ENCODE data around the gene BEND7. TPM values are rescaled to one million over a fixed set of nuclear protein-coding genes. Genes with fewer than 3 reads are reported as not detected.

The BEND7 gene
- total and polyA plus RNA-seq, 2 of the 8 experiments (the other 6 are each of a cell fraction or from before 2014, with no cell fraction given), result 1.9 to 8.2 TPM

DNA sequence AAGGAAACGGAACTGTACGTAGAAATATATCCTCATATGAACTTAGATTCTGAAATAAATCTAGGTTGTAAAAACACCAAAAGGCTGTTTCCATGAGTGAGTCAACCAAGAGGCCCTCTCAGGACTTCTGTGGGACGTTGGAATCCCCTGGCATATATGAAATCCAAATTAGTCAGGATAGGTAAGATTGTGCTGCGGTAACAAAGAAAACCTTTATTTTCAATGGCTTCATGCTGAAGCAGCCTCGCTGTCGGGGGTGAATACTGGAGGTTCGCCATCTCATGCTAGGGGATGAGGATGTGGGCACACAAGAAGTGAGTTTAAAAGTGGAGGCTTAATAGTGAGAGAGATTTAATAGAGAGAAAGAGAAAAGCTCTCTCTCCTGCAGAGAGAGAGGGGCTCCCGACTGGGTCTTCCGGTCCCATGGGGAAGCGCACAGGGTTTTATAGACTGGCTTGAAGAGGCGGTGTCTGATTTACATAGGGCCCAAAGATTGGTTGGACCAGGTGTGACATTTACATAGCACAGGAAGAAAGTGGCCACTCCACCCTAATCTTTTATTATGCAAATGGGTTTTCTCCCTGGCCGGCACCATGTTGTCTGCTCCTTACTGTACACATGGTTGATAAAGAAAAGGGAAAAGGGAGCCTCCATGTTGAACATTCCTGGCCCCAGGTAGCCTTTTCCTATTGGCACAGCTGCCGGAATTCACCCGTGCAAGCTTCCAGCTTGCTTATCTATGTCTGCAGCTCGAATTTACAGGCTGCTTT is 128.4 kb downstream of the BEND7 start:
- H4K8ac ChIP-seq (ENCODE audit: extremely low read depth, insufficient read depth, low read length), result no peak overlapping the region
- H3K79me2 ChIP-seq (ENCODE audit: control insufficient read depth in 1 of 2, insufficient read depth in 2 of 2, low read length in 2 of 2), result no peaks in the 10 kb centered on the region
- 83% methylated on average over 15 of the region's 15 CpGs; no CpG with 5 or more reads in 1 of the 2 experiments for WGBS, 2 experiments (ENCODE audit: extremely low coverage in 1 of 2, insufficient coverage in 1 of 2, insufficient read length in 1 of 2, insufficient replicate concordance in 2 of 2, low coverage in 1 of 2, low lambda C conversion rate in 2 of 2, missing lambda C conversion rate in 1 of 2)
- no peak overlapping the region for H4K5ac ChIP-seq (ENCODE audit: insufficient read length, low read depth, low read length)
- no peak overlapping the region for H4K91ac ChIP-seq (replicated peaks; ENCODE audit: insufficient read length, low read length)
- no peak overlapping the region; the same call in 1 of the 2 replicates for H3K18ac ChIP-seq (ENCODE audit: extremely low read depth, low read length)
- H2BK12ac ChIP-seq (ENCODE audit: low read depth, low read length), result no peak overlapping the region
- H3K9me3 ChIP-seq (ENCODE audit: insufficient read depth in 2 of 2, low read depth in 1 of 2, low read length in 1 of 2), result peaks cover 5 to 6% of the 10 kb centered on the region in 2 experiments; a peak in 3 of 4 replicates
- H3K23ac ChIP-seq (ENCODE audit: insufficient read length), result no peak overlapping the region
- H2AK5ac ChIP-seq (ENCODE audit: low read depth, low read length), result no peak overlapping the region
- no peak overlapping the region for H2BK5ac ChIP-seq (ENCODE audit: low read depth, low read length)
- H2BK20ac ChIP-seq (ENCODE audit: low read length), result no peak overlapping the region
- FAIRE-seq, result no peak
- ChIA-PET CTCF (ENCODE audit: partially characterized antibody) (interaction anchor here (1.0 to 3.7 kb wide), 4 partner anchors 11 to 40 kb away, joined by 3 to 22 read pairs (median 4); no protein-coding TSS in a partner anchor), POLR2A (ENCODE audit: partially characterized antibody) (interaction anchor here (1.5 to 4.5 kb wide), 3 partner anchors 14 to 50 kb away, joined by 3 to 14 read pairs (median 4); no protein-coding TSS in a partner anchor)
- no peak overlapping the region for H3K14ac ChIP-seq (ENCODE audit: insufficient read length)
- H2AFZ ChIP-seq (ENCODE audit: low read length), result no peak overlapping the region
- no peak overlapping the region for H3K4ac ChIP-seq (replicated peaks; ENCODE audit: insufficient read length, low read depth, low read length)
- no peak overlapping the region for H3K4me3 ChIP-seq (ENCODE audit: extremely low read depth in 1 of 4, insufficient read depth in 2 of 4, low read depth in 3 of 4, low read length in 4 of 4)
- no peak overlapping the region for H2BK15ac ChIP-seq (ENCODE audit: low read length)
- DNase-seq (ENCODE audit: low read depth in 1 of 2, low spot score in 2 of 2), result no peak
- H3K9ac ChIP-seq (replicated peaks in 1 of 4; ENCODE audit: extremely low read depth in 1 of 4, low read depth in 3 of 4, low read length in 3 of 4), result no peak overlapping the region
- no peaks in the 10 kb centered on the region for H3K27me3 ChIP-seq (replicated peaks in 1 of 4; ENCODE audit: control insufficient read depth in 3 of 4, extremely low read depth in 1 of 4, insufficient read depth in 3 of 4, low read length in 3 of 4)
- H3K23me2 ChIP-seq (ENCODE audit: low read depth, low read length), result no peaks in the 10 kb centered on the region
- H3K27ac ChIP-seq (ENCODE audit: low read depth, low read length), result no peak overlapping the region
- H3K79me1 ChIP-seq (ENCODE audit: low read depth, low read length), result no peaks in the 10 kb centered on the region
- H2BK120ac ChIP-seq (replicated peaks; ENCODE audit: low read depth, low read length), result no peak overlapping the region
- H3K36me3 ChIP-seq (ENCODE audit: control insufficient read depth in 2 of 4, insufficient read depth in 4 of 4, low read length in 3 of 4), result peaks cover 0 to 6% (median 0%) of the 10 kb centered on the region in 4 experiments; a peak in 1 of 8 replicates
- H3K4me2 ChIP-seq (ENCODE audit: insufficient read depth in 1 of 2, low read depth in 2 of 2, low read length in 2 of 2), result no peak overlapping the region
- H3K4me1 ChIP-seq (replicated peaks in 1 of 4; ENCODE audit: control insufficient read depth in 3 of 4, insufficient read depth in 4 of 4, low read length in 3 of 4), result peaks cover 0 to 9% (median under 1%) of the 10 kb centered on the region in 4 experiments; a peak in 3 of 7 replicates
- TF ChIP-seq SIX5 (IDR thresholded peaks at IDR 0.05; ENCODE audit: low read depth, low read length) (no peak), RNF2 (IDR thresholded peaks at IDR 0.05; ENCODE audit: borderline replicate concordance, low read depth, low read length, missing control alignments, poor library complexity, severe bottlenecking) (no peak), YY1 (IDR thresholded peaks at IDR 0.05; ENCODE audit: low read depth, low read length) (0 out of 2 replicates have a peak, but pooled peaks have one; percentile 16), RBBP5 (IDR thresholded peaks at IDR 0.05; ENCODE audit: borderline replicate concordance, low read depth, low read length) (no peak), KDM1A (IDR thresholded peaks at IDR 0.05; ENCODE audit: borderline replicate concordance, low read length) (peak; percentile 66; the same call in 1 of the 2 replicates)
- no peaks in the 10 kb centered on the region for H4K20me1 ChIP-seq (replicated peaks in 1 of 2; ENCODE audit: control insufficient read depth in 1 of 2, insufficient read depth in 2 of 2, low read length in 2 of 2)
- no peak overlapping the region for H3K56ac ChIP-seq (replicated peaks; ENCODE audit: insufficient read length, low read depth, low read length)
